K562 (cell line): Measurements from ENCODE around the gene MRAP2. TPM values are rescaled to one million over a fixed set of nuclear protein-coding genes. Genes with fewer than 3 reads are reported as not detected.

Experiments
- CBX3 ChIP-seq, 2 experiments: IDR thresholded peaks; 1 replicate in 1 of 2; 2 replicates in 1 of 2; pipeline ENCODE4 v1.6.1; 2012; ENCODE audit warnings: inconsistent platforms in 2 of 2, low read length in 2 of 2, borderline replicate concordance in 1 of 2, control low read depth in 1 of 2
- DNMT1 ChIP-seq: fragments of 450-650 bp; IDR thresholded peaks from 2 replicates; pipeline ENCODE4 v1.6.1; 2016; ENCODE audit warnings: antibody characterized with exemption, mild to moderate bottlenecking
- DPF2 ChIP-seq: fragments of 450-650 bp; IDR thresholded peaks from 2 replicates; pipeline ENCODE4 v1.6.1; 2016
- EGR1 ChIP-seq: fragments of 450-650 bp; conservative IDR thresholded peaks from 2 replicates; pipeline ENCODE4 v1.6.1; 2017; ENCODE audit warnings: mild to moderate bottlenecking
- EP300 ChIP-seq: IDR thresholded peaks from 2 replicates; pipeline ENCODE4 v1.6.1; 2012; ENCODE audit warnings: low read length, improper control_type of control experiment
- FOSL1 ChIP-seq: fragments of 200-800 bp; sonication (Bioruptor generic); conservative IDR thresholded peaks from 2 replicates; pipeline ENCODE4 v1.6.1; 2016; ENCODE audit warnings: missing genetic modification characterization, missing compliant biosample characterization
- GABPB1 ChIP-seq: sonication (generic); formaldehyde crosslinking; IDR thresholded peaks from 2 replicates; pipeline ENCODE4 v1.8.0; 2022; ENCODE audit warnings: mild to moderate bottlenecking, missing genetic modification reagents
- HMG20A ChIP-seq: fragments of 450-650 bp; formaldehyde crosslinking; conservative IDR thresholded peaks from 2 replicates; pipeline ENCODE4 v1.4.0; 2020; ENCODE audit warnings: mild to moderate bottlenecking, mixed read lengths
- KLF1 ChIP-seq: fragments of 450-650 bp; IDR thresholded peaks from 2 replicates; pipeline ENCODE4 v1.6.1; 2016; ENCODE audit warnings: missing genetic modification characterization, missing compliant biosample characterization
- KLF13 ChIP-seq: fragments of 450-650 bp; IDR thresholded peaks from 2 replicates; pipeline ENCODE4 v1.6.1; 2016; ENCODE audit warnings: missing genetic modification characterization, low read depth, mild to moderate bottlenecking, missing compliant biosample characterization, moderate library complexity, borderline replicate concordance
- NONO ChIP-seq, 2 experiments: fragments of 200-400 bp in 1 of 2; fragments of 450-650 bp in 1 of 2; formaldehyde crosslinking in 1 of 2; IDR thresholded peaks; 2 replicates each; pipeline ENCODE4 v1.6.1; 2017; ENCODE audit warnings: low read depth in 2 of 2, mild to moderate bottlenecking in 2 of 2, moderate library complexity in 2 of 2, low read length in 1 of 2
- POU5F1 ChIP-seq: fragments of 150-350 bp; IDR thresholded peaks from 2 replicates; pipeline ENCODE4 v1.6.1; 2014; ENCODE audit warnings: borderline replicate concordance, low read length, low read depth, mild to moderate bottlenecking; ENCODE audit not compliant: partially characterized antibody
- RAD51 ChIP-seq: fragments of 450-650 bp; IDR thresholded peaks from 2 replicates; pipeline ENCODE4 v1.7.1; 2016; ENCODE audit warnings: low read depth, mild to moderate bottlenecking, borderline replicate concordance
- RBM14 ChIP-seq: fragments of 200-400 bp; formaldehyde crosslinking; IDR thresholded peaks from 2 replicates; pipeline ENCODE4 v1.6.1; 2018; ENCODE audit warnings: low read depth, mild to moderate bottlenecking, low read length, moderate library complexity, borderline replicate concordance; ENCODE audit not compliant: insufficient read depth
- SNRNP70 ChIP-seq: fragments of 200-400 bp; formaldehyde crosslinking; optimal IDR thresholded peaks from 2 replicates; pipeline ENCODE3; 2017; ENCODE audit warnings: low read depth, low read length
- TARDBP ChIP-seq: fragments of 450-650 bp; IDR thresholded peaks from 2 replicates; pipeline ENCODE4 v1.6.1; 2016
- USF2 ChIP-seq: sonication (generic); formaldehyde crosslinking; IDR thresholded peaks from 2 replicates; pipeline ENCODE4 v1.5.0; 2020; ENCODE audit warnings: missing genetic modification reagents
- ZFX ChIP-seq: sonication (generic); formaldehyde crosslinking; IDR thresholded peaks from 2 replicates; pipeline ENCODE4 v1.8.0; 2022; ENCODE audit warnings: mild to moderate bottlenecking, missing genetic modification reagents, moderate library complexity
- ZKSCAN8 ChIP-seq: fragments of 200-800 bp; sonication (Bioruptor generic); IDR thresholded peaks from 2 replicates; pipeline ENCODE4 v1.6.1; 2016; ENCODE audit warnings: missing genetic modification characterization, missing compliant biosample characterization
- polyA plus RNA-seq, 8 experiments: library from polyadenylated mRNA; depleted of rRNA in 4 of 8; stranded (reverse) in 5 of 8; unstranded in 3 of 8; fragments of >200 nt; fragmentation: Nextera tagmentation in 2 of 8; fragmentation: Illumina TruSeq in 1 of 8; extraction: Ambion mirVana in 2 of 8; extraction: Trizol in 1 of 8; gene quantifications; 2 replicates each; pipeline versions ENCODE4 v1.2.1 to v1.2.3, GENCODE V29; 2011 to 2014; ENCODE audit warnings: inconsistent platforms in 1 of 8, missing spikeins in 1 of 8
- total RNA-seq, 7 experiments: library from RNA; depleted of rRNA in 6 of 7; stranded (reverse); fragments of >200 nt in 6 of 7; fragmentation: Illumina TruSeq in 2 of 7; extraction: Trizol in 2 of 7; gene quantifications; 2 replicates each; pipeline versions ENCODE4 v1.2.1 to v1.2.3, GENCODE V29; 2011 to 2021; ENCODE audit warnings: low replicate concordance in 1 of 7
- TF ChIP-seq, protein P1 (sequence below): fragments of 250-450 bp; sonication (Bioruptor Pico); IDR thresholded peaks from 2 replicates; pipeline ENCODE4 v1.8.0; 2022; ENCODE audit warnings: inconsistent platforms, mild to moderate bottlenecking, moderate library complexity, borderline replicate concordance
- TF ChIP-seq, protein P2 (sequence below), 2 experiments: fragments of 450-650 bp; conservative IDR thresholded peaks; 2 replicates each; pipeline ENCODE4 v1.6.1; 2017; ENCODE audit warnings: mild to moderate bottlenecking in 2 of 2, moderate library complexity in 2 of 2
- TF ChIP-seq, protein P3 (sequence below), 2 experiments: IDR thresholded peaks; 2 replicates each; pipeline ENCODE4 v1.6.1; 2011; ENCODE audit warnings: borderline replicate concordance in 1 of 2, control low read depth in 1 of 2, low read depth in 1 of 2, low read length in 1 of 2, mild to moderate bottlenecking in 1 of 2, mixed read lengths in 1 of 2, moderate library complexity in 1 of 2; ENCODE audit not compliant: insufficient read depth in 1 of 2, insufficient read length in 1 of 2, poor library complexity in 1 of 2, severe bottlenecking in 1 of 2; ENCODE audit errors: extremely low read depth in 1 of 2

The MRAP2 gene
- total and polyA plus RNA-seq, 9 of the 15 experiments (the other 6 are each of a cell fraction or from before 2014, with no cell fraction given) = 5.9 to 38.9 (median 9.3) TPM

DNA sequence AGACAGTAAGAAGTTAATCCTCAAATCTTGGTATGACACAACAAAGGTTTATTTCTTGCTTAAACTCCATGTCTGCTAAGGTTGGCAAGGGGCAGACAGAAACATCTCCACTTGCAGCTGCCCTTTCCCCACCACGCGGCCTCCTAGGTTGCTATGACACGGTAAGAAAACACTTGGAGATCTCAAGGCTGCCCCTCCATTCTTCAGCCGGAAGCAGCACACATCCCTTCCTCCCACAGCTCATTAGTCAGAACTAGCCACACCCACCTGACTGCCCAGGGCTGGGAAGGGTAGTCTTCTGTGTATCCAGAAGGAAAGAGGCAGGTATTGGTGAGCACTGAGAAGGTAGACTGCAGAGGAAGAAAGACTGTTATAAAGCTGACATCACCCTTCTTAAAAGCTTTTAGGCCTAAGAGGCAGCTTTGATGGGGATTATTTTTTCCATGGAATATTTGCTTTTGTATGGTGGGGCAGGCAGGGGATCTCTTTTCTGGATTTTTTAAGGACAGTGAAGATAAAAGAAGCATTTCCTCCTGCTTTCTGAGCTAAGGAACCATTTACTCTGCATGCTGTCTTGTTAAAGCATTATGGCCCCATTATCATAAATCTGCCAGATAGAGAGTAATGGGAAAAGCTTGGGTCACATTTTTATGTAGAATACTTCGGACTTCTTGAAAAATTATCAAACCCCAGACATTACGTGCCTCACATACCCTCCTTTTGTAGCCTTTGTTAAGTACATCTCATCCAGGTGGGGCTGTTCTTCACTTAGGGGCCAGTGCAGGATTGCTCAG lies 41.6 kb downstream of the MRAP2 start (continued):
- TF ChIP-seq, protein P1, sequence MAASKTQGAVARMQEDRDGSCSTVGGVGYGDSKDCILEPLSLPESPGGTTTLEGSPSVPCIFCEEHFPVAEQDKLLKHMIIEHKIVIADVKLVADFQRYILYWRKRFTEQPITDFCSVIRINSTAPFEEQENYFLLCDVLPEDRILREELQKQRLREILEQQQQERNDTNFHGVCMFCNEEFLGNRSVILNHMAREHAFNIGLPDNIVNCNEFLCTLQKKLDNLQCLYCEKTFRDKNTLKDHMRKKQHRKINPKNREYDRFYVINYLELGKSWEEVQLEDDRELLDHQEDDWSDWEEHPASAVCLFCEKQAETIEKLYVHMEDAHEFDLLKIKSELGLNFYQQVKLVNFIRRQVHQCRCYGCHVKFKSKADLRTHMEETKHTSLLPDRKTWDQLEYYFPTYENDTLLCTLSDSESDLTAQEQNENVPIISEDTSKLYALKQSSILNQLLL (CRISPR knock-in tag) = no peak
- TF ChIP-seq GABPB1 (CRISPR knock-in tag) (0 out of 2 replicates have a peak, but pooled peaks have one; percentile 30), CBX3 (IDR thresholded peaks at IDR 0.05; ENCODE audit: borderline replicate concordance in 1 of 2, low read length in 2 of 2) (no peak), EGR1 (0 out of 2 replicates have a peak, but pooled peaks have one; percentile 20), DNMT1 (no peak), USF2 (CRISPR knock-in tag) (no peak), ZFX (no peak), EP300 (no peak), TARDBP (no peak), DPF2 (peak; percentile 42; the same call in 1 of the 2 replicates), ZKSCAN8 (CRISPR knock-in tag) (no peak), HMG20A (CRISPR knock-in tag) (no peak), SNRNP70 (no peak), RBM14 (no peak), FOSL1 (tag) (peak; percentile 48; the same call in 1 of the 2 replicates), KLF1 (tag) (no peak), NONO (IDR thresholded peaks at IDR 0.05; ENCODE audit: low read depth in 2 of 2, low read length in 1 of 2) (no peak), POU5F1 (no peak), RAD51 (no peak), KLF13 (tag) (no peak)
- TF ChIP-seq, protein P2, sequence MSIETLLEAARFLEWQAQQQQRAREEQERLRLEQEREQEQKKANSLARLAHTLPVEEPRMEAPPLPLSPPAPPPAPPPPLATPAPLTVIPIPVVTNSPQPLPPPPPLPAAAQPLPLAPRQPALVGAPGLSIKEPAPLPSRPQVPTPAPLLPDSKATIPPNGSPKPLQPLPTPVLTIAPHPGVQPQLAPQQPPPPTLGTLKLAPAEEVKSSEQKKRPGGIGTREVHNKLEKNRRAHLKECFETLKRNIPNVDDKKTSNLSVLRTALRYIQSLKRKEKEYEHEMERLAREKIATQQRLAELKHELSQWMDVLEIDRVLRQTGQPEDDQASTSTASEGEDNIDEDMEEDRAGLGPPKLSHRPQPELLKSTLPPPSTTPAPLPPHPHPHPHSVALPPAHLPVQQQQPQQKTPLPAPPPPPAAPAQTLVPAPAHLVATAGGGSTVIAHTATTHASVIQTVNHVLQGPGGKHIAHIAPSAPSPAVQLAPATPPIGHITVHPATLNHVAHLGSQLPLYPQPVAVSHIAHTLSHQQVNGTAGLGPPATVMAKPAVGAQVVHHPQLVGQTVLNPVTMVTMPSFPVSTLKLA (conservative IDR thresholded peaks at IDR 0.05) = peak in 1 of 2 experiments; percentile 56; a peak in 2 of 4 replicates
- TF ChIP-seq, protein P3, sequence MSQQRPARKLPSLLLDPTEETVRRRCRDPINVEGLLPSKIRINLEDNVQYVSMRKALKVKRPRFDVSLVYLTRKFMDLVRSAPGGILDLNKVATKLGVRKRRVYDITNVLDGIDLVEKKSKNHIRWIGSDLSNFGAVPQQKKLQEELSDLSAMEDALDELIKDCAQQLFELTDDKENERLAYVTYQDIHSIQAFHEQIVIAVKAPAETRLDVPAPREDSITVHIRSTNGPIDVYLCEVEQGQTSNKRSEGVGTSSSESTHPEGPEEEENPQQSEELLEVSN (IDR thresholded peaks at IDR 0.05; ENCODE audit: borderline replicate concordance in 1 of 2, extremely low read depth in 1 of 2, insufficient read depth in 1 of 2, insufficient read length in 1 of 2, low read depth in 1 of 2, low read length in 1 of 2, poor library complexity in 1 of 2, severe bottlenecking in 1 of 2) = peak in 1 of 2 experiments; percentile 40
